Endothelial cell of hepatic sinusoid (primary cell): ENCODE results near the gene SEMA5A.

ENCODE experiments used
- in situ Hi-C: cut with HindIII; loops from 2 replicates; pipeline ENCODE4 v1.10.0; 2017; ENCODE audit warnings: low sequenced_read_pairs

The SEMA5A gene

DNA sequence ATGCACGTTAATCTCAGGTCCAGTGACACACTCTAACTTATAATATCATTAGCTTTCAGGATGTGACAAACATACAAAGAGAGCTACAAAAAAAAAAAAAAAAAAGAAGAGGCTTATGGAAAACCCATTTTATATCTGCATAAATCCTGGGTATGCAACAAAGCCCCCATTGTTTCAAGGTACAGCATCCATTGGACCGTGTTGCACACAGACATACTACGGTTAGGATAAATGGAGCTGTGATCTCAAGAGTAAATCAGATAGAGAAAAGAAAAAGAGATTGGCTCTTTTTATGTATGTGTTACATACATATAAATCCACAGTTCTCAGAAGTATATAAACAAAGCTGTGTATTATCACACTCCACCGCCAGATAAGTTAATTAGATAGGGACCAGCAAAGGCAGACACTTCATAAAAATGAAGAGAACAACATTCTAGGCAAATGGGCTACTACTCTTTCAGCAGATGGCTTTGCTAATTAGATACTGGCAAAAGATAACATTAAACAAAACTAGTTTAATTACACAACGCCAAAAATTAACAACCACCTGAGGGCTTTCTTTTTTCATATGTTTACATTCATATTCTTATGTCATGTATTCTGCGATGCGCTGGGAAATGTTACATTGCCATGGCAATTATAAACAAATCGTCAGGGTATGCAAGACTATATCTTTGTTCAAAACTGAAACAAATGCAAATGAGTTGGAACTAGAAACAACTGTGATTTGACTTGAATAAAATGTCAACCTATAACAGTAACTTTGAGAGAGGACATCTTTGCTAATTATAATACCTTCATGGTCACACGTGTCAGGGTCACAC is 304.2 kb downstream of the SEMA5A start:
- in situ Hi-C loops = no loop called here

DNA sequence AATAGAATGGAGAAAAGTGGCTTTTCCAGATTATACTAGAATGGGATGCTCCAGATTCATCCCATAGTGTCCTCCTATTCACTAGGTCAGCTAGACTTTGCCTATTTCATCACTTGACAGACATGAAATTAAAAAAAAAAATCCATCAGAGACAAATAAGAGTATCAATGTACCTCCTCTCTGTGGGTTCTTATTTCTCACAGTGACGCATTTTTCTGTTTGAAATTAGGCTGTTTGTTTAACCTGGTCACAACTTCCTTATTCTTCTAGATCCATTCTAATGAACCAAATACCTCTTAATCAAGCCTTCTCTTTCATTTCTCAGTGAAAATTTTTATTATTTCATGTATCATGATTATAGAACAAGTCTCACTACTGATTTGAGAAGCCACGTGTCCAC is 305.4 kb downstream of the SEMA5A start:
- in situ Hi-C loops = no loop called here

DNA sequence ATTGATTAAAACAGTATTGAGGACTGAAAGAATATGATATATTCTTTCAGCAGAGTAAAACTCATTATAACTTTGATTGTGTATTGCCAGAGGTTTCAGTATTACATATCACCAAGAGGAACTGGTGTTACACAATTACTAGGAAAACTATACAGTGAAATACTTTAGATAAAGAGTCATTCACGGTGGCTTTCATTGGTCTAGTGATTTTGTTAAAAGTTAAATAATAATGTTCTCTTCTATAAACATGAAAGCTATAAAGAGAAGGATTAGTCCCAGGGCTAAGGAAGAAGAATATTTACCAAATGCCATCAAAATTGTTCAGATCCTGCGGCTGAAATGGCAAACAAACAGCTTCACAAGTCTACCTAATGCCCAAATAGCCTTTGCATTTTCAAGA is 306.2 kb downstream of the SEMA5A start:
- in situ Hi-C loops = no loop called here

DNA sequence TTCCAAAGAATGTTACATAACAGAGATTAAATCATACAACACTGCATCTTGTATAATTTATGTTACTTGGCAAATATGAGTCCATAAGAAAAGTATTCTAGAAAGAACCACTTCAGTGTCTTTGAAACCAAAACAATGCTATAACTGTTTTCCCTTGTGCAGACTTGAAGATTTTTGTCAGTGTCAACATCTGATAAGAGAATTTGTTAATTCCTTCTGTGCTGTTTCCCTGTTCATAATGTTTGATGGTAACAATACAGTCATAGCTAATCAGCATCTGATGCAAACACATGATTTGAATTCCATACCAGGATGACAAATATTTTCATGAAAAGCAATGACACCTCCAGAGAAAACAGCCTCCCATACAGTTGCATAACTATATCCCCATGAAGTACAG is 306.8 kb downstream of the SEMA5A start:
- in situ Hi-C loops = no loop called here

DNA sequence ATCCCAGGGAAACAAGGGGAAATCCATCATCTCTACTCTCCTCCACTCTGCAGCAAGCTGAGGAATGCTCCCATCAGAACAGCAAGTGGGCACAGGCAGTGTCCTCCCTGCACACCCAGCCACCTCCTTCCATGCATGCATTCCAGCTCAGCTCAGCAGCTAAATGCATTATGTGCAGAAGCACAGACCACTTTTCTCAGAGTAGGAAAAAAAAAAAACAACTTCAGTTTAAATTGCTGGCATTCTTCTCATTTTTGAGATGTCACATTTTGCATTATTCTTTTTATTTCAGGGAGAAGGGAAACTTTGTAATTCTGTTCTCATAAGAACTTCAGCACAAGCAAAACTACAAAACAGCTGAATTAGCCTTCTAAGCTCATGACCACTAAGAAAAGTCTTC is 312.2 kb downstream of the SEMA5A start:
- in situ Hi-C loops = no loop called here

DNA sequence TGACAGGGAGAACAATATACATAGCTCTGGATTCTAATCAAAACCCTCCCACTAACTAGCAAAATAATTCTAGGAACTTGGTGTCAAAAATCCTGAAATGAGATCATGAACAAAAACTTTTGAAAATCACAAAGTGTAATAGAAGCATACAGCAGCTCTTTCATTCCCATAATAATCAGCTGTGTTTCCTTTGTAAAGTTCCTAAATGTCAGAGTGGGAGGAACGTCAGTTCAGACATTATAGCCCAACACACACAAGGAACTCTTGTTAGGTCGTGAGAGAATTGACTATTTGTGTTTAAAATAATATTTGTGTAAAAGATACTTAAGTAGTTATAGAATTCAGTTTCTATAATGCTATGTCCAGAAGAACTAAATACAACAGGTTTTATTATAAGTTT is 312.8 kb downstream of the SEMA5A start:
- in situ Hi-C loops = no loop called here

DNA sequence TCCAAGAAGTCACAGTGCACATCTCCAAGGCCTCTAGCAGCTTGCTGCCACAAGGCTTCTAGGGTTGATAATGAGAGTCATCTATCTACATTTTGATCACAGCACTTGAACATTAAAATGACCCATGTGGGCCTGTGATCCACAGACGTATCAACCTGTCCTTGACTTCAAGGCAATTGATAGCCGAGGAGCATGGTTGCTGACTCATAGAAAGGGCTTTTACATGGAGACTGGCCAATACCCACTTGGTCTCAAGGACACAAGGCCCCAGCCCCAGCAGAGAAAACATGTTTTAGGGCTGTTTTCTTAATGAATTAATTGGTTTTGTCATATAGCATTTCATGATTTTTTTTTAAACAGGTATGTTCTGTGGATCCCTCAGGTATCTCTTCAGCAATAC is 314.0 kb downstream of the SEMA5A start:
- in situ Hi-C loops = no loop called here

DNA sequence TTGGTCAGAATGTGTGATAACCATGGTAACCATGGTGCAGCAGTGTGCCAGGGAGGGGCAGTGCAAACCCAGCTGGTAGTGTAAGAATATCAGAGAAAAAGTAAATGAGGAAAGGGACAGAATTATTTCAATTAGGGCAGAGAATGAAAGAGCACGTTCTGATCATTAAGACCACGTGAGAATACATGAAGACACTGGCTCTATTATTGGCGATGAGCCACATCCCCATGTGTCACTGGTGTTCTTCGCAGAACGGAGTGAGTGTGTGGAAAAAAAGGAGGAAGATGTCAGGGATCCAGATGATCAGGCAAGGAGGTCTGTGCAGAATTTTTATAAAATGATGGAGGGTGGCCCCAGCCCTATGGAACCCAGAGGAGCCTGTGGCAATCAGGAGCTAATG is 315.5 kb downstream of the SEMA5A start:
- in situ Hi-C loops = no loop called here

DNA sequence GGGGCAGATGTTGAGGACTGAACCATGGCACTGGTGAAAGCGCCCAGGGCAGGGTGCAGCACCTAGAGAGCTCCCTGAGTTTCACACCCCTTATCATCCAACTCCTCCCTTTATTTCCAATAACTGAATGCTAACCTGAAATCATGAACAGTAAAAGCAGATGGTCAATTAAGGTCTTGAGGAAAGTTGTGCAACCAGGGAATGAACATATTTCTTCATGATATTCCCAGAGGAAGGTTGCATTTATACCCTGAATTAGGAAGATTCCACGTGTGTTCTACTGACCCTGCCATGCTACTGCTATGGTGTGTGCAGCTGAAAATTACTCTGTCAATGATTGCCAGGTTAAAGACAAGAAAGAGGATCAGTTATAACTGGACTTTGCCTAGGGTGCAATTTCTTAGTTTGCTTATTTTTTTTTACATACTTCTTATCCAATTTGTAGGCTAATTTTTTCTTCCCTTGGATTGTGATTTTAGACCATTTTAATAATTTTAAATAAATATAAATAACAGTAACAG is 319.8 kb downstream of the SEMA5A start:
- in situ Hi-C loops = no loop called here

DNA sequence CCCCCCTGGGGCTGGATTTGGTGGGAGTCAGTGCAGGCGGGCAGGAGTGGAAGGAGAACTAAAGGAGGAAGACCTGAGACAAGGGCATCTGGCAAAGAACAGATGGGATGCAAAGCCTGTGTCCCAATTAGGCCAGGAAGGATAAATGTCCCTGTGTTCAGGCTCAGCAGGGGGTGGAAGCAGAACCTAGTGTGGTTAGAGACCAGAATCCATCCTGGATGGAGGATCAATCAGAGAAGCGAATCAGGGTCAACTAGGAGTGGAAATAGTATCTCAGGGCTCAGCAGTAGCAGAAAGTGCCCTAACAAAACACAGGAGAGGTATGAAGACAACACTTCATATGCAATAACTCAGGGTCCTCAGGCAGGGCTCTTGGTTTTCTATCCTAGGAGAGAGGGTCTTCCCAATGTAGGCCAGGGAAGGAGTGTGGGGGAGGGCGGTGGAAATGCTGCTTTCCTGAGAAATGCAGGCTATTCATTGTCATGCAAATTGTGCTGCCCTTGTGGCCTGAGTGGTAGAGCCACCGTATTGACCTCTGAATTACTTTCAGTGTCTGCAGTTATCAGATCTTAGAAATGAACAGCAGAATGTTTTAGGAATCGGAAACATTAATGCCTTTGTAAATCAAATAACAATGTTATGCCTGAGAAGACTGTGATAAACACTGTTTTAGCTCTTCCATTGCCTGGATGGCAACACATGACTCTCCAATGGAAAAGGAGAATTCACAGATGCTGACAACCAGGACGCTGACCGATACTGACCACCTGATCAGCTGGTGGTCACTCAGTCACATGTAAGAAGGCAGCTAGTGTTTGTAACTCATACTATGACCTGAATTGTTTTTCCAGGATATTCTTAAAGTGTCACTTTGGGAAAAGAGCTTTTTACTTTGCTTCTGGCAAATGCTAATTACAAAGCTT is 323.6 kb downstream of the SEMA5A start:
- in situ Hi-C loops = no loop called here

DNA sequence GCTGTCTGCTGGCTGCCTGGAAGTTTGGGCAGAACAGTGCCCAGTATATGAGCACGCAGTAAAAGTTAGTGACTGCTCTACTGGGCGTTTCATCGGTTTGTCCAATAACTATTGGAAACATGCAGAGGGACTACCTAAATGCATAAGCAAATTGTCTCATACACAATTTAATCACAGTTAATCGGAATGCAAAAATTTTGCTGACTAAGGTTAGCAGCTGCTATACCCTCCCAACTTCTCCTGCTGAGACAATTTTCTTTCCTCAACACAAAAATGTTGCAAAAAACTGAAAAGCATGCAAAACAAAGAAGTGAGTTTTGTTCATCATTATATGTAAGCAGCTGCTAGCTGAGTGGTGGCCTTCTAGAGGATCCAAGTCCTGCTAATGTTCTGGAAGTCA is 327.5 kb downstream of the SEMA5A start:
- in situ Hi-C loops = no loop called here

DNA sequence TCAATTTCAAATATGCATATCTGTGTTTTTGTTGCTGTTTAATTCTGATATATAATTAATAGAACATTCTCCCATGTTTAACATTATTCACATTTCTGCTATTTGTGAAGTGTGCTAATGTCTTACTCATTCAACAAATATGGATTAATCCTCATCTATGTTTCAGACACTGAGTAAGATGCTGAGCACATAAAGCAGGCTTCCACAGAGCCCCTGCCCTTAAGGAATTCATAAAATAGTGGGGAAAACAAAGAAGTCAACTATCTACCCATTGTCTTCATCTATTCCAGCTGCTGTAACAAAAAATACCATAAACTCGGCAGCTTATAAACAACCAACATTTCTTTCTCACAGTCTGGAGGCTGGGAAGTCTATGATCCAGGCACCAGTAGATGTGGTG is 333.3 kb downstream of the SEMA5A start:
- in situ Hi-C loops = no loop called here

DNA sequence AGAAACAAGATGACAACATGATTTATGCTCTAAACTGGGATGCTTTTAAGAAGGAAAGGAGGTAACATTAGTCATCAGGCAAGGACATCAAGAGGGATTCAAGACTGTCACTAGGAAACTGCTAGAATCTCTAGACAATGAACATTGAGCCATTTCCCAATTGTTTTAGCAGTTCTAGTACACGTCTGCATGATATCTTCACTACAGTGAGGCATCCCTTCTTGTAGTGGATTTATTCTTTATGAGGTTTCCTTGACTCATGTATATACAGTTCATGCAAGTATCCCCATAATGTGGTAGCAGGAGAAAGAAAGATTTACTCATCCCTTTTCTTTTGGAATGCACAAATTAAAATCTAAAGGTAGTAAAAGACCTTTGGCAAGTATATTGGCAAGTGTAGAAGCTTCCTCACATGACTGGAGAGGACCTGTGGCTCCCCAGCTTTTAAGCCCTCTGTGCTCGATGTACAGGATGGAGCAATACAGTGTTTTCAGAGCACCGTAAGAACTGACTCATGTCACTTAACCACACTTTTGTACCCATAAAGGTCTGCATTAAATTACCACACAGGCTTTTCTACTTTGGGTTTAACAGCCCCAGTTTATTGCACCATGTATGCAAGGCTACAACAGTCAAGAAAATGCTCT is 335.9 kb downstream of the SEMA5A start:
- in situ Hi-C loops = no loop called here

DNA sequence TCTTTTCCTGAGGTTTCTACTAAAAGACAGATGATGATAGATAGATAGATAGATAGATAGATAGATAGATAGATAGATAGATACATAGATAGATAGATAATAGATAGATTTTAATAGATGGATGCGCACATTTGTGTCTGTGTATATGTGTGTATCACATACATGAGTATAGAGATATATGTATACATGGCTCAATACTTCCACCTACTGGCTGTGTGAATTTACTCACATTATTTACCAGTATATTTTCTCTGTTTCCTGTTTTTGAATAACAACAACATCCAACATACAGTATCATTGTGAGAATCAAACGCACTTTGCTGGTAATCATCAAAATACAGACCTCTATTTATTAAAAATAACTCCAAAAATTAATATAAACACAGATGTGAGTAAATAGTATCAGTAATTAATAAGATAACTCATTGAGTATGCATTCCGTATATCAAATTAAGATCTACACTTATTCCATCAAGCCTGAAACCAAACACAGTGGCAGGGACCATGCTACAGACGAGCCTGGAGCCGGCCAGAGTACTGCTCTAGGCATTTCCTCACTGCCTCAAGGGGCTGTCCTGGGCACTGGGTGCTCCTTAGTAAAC is 338.0 kb downstream of the SEMA5A start:
- in situ Hi-C loops = no loop called here

DNA sequence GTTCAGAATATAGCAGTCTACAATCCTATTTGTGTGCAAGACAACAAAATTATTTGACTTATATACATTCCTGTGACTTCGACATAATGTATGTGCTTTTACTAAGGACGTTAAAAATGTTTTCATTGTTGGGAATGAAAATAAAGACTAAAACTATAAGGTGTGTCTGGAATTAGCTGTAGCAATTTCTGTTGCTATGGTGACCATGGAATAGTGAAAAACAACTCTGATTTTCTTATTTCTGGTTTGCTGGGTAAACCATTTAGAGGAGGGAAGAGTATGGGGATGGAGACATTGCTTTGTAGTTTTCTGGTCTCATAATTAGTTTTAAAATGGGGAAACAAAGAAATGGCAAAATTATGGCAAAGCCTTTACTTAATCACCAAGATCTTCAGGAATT is 343.2 kb downstream of the SEMA5A start:
- in situ Hi-C loops = no loop called here

DNA sequence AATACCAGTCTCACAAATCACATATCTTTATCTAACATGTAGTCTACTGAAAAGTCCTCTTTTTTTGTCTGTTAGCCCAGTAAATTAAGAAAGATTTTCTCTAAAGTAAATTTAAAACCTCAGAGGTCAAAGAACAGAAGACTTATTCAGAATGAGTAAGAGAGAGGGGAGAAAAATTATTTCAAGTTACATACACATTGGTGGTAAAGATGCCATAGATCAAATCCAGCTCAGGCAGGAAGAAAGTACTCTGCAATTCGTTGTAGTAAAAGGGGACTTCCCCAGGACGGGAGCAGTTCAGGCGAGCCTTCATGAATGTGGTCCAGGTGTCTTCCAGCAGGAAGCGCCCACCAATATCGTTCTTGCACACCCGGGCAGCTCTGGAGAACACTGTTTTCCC is 344.1 kb downstream of the SEMA5A start:
- in situ Hi-C loops = no loop called here

DNA sequence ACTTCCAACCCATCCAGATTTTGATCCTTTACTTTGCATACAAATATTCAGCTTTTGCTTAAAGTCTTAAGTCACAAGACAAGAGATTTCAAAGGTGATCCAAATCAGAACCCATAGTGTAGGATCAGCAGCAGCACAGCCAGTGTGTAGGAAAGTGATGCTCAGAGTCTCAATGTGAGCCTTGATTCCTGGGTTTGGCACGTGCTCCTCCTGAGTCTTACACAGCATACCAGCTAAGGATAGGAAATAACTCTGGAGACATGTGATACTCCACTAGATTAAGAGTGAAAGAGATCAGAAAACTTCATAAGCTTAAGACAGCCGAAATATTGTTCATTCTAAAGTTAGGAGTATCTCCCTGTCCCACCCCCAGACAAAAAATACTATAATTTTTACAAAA is 344.9 kb downstream of the SEMA5A start:
- in situ Hi-C loops = no loop called here

DNA sequence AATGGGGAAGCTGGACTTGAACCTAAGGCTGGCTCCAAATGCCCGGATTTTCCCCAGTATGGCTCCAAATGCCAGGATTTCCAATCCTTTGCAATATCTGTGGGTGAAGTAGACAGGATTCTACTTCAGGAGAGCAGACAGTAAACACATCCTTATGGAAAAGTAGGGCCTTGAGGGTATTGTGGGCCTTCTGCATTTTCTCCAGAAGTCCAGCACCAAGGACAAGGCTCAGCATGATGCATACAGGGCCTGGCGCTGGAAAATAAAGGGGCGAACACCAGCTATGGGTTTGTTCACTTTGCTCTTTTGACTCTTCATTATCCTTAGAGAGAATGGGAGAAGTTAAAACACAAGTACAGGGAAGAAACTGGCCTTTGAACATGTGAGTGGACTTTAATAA is 347.5 kb downstream of the SEMA5A start:
- in situ Hi-C loops = no loop called here

DNA sequence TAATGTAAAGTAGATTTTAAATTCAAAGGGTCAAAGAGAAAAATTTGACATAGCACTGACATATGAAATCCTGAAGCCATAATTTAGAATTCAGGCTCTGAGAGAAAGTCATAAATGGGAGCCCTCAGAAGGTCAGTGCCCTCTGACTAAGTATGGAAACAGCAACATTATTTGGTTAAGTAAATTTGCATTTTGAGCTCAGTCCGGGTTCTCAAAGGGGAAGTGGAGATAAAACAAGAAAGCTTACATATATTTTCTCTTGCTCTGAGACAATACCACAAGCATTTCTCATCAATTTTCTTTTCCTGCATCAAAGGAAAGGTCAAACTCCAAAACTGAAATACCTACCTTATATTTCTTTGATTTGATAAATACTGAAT is 348.0 kb downstream of the SEMA5A start:
- in situ Hi-C loops = no loop called here

DNA sequence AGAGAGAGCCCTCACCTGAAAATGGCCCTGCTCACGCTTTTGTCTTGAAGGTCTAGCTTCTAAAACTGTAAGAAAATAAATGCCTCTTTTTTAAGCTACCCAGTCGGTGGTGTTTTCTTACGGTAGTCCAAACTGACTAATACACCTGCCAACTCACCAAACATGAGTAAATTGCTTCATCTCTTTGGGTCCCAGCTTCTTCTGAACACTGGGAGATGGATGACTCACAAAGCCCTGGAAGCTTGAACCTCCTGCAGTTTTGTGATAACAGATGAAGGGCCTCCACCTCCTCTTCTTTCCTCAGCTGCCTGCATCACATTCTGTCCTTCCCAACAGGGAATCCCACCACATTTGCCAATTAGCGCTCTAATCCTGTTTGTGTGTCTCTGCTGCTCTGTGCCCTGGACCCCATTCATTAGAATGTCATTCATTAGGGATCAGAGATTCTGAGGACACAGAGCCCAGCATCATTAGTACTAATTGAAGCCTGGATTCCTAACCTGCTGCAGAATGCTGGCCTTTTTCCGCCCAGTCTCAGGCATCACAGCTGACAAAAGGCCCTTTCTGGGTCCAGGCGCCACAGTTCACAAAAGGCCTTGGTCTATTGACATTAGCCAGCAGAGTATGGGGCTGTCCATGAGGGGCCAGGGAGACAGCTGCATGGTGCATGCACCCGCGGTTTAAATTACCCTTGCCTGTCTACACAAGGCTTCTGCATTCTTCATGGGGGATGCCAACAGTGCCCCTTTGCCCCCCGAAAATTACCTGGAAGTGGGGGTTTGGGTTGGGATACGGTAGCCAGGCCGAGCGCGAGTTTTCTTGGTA is 349.3 kb downstream of the SEMA5A start:
- in situ Hi-C loops = no loop called here
